GM08714 (cell line): Measurements from ENCODE around the gene FUOM.

ENCODE experiments used
- H3K4me3 ChIP-seq: fragments of 200-500 bp; sonication (Bioruptor generic); 2 replicates; pipeline ENCODE4 v1.5.1; 2014; ENCODE audit warnings: mild to moderate bottlenecking, low read length, inconsistent platforms
- ZNF274 ChIP-seq: IDR thresholded peaks from 2 replicates; pipeline ENCODE4 v1.6.1; 2012; ENCODE audit warnings: mild to moderate bottlenecking, low read depth, low read length

Gene FUOM

GRCh38 chr10:133342942-133343341 is 14.9 kb downstream of the FUOM start:
- TF ChIP-seq ZNF274 = no peak
- H3K4me3 ChIP-seq = no peak overlapping the region

- no peak for TF ChIP-seq ZNF274
- H3K4me3 ChIP-seq = no peak overlapping the region
These were observed 15.8 kb downstream of the FUOM start for GRCh38 chr10:133341983-133342382.

- no peak for TF ChIP-seq ZNF274
- H3K4me3 ChIP-seq = no peak overlapping the region
These were observed 18.0 kb downstream of the FUOM start for GRCh38 chr10:133339708-133340380.

GRCh38 chr10:133338080-133339071 is 19.4 kb downstream of the FUOM start:
- TF ChIP-seq ZNF274 = no peak
- no peak overlapping the region for H3K4me3 ChIP-seq

- no peak overlapping the region for H3K4me3 ChIP-seq
- no peak for TF ChIP-seq ZNF274
These were observed 20.5 kb downstream of the FUOM start for GRCh38 chr10:133337370-133337725.

GRCh38 chr10:133336577-133337369 is 21.0 kb downstream of the FUOM start, which contains the start of gene CALY:
TSS of gene CALY (minus strand) at chr10:133336896. CDS start at chr10:133328989, 7,907 bp downstream.
- H3K4me3 ChIP-seq = no peak within 1 kb of the TSS
- TF ChIP-seq ZNF274 = no peak

- H3K4me3 ChIP-seq = no peak overlapping the region
- no peak for TF ChIP-seq ZNF274
These were observed 21.7 kb downstream of the FUOM start for GRCh38 chr10:133336118-133336576.

GRCh38 chr10:133335246-133336117 is 22.3 kb downstream of the FUOM start:
- TF ChIP-seq ZNF274 = no peak
- peak overlapping the region; percentile 11; the same call in 1 of the 2 replicates for H3K4me3 ChIP-seq

GRCh38 chr10:133334503-133335245 is 23.1 kb downstream of the FUOM start:
- TF ChIP-seq ZNF274 = no peak
- H3K4me3 ChIP-seq = no peak overlapping the region

- no peak for TF ChIP-seq ZNF274
- H3K4me3 ChIP-seq = no peak overlapping the region
These were observed 24.7 kb downstream of the FUOM start for GRCh38 chr10:133332936-133333699.

- no peak overlapping the region; the same call in 1 of the 2 replicates for H3K4me3 ChIP-seq
These were observed 28.2 kb downstream of the FUOM start for GRCh38 chr10:133329491-133330202.

More at GRCh38 chr10:133329491-133330202, 28.2 kb downstream of the FUOM start:
- no peak for TF ChIP-seq ZNF274
